Cardiac muscle cell (in vitro differentiated cells and primary cell): ENCODE data around the gene SUPV3L1. TPM values are rescaled to one million over a fixed set of nuclear protein-coding genes. Genes with fewer than 3 reads are reported as not detected.

Source experiments
- DNase-seq, 2 donors: peaks; one replicate each; pipeline versions ENCODE4 v3.0.0 to v3.0.0-alpha.2; 2010 to 2017; ENCODE audit warnings: low read depth in 1 of 2, low spot score in 1 of 2
- H3K27ac ChIP-seq: fragments of 200-600 bp; sonication (generic); 2 replicates; pipeline ENCODE4 v1.5.1; 2016
- H3K27me3 ChIP-seq: fragments of 200-600 bp; sonication (generic); 2 replicates; pipeline ENCODE4 v1.6.0; 2016; ENCODE audit warnings: control low read depth
- H3K36me3 ChIP-seq: fragments of 200-600 bp; sonication (generic); 2 replicates; pipeline ENCODE4 v1.5.1; 2016; ENCODE audit warnings: control low read depth
- H3K4me1 ChIP-seq: fragments of 200-600 bp; sonication (generic); 2 replicates; pipeline ENCODE4 v1.8.1; 2017; ENCODE audit warnings: low read depth, mild to moderate bottlenecking, mixed run types
- H3K4me3 ChIP-seq: fragments of 200-600 bp; sonication (generic); 2 replicates; pipeline ENCODE4 v1.5.1; 2016; ENCODE audit warnings: mild to moderate bottlenecking
- H3K9me3 ChIP-seq: fragments of 200-600 bp; sonication (generic); 2 replicates; pipeline ENCODE4 v1.5.1; 2017; ENCODE audit warnings: low read depth, mild to moderate bottlenecking, control low read depth
- CTCF ChIP-seq: IDR thresholded peaks from 2 replicates; pipeline ENCODE4 v1.5.1; 2012; ENCODE audit warnings: low read depth, mild to moderate bottlenecking, low read length
- polyA plus RNA-seq: library from polyadenylated mRNA; unstranded; fragments of >200 nt; fragmentation: Nextera tagmentation; extraction: Ambion mirVana; gene quantifications from 2 replicates; pipeline ENCODE4 v1.2.1, GENCODE V29; 2016
- total RNA-seq: library from RNA; depleted of rRNA; stranded (reverse); fragments of >200 nt; gene quantifications from 2 replicates; pipeline ENCODE4 v1.2.3, GENCODE V29; 2016

Gene SUPV3L1
- total and polyA plus RNA-seq, 2 experiments from 2014 or later: 31.9 to 40.8 TPM

GRCh38 chr10:69181433-69181832 lies 1.4 kb downstream of the SUPV3L1 start:
- Histone ChIP-seq H3K4me3 (peak overlapping the region; percentile 54), H3K9me3 (no peaks in the 10 kb centered on the region), H3K4me1 (peaks cover 8% of the 10 kb centered on the region), H3K36me3 (peaks cover 2% of the 10 kb centered on the region), H3K27me3 (no peaks in the 10 kb centered on the region), H3K27ac (no peak overlapping the region)
- TF ChIP-seq CTCF: no peak
- DNase-seq: no peak

- Histone ChIP-seq H3K9me3 (no peaks in the 10 kb centered on the region), H3K27me3 (no peaks in the 10 kb centered on the region), H3K36me3 (peaks cover 6% of the 10 kb centered on the region), H3K27ac (no peak overlapping the region), H3K4me1 (peaks cover 8% of the 10 kb centered on the region), H3K4me3 (peak overlapping the region; percentile 54)
- no peak for TF ChIP-seq CTCF
- no peak for DNase-seq
These were observed 2.0 kb downstream of the SUPV3L1 start for GRCh38 chr10:69182005-69182404.

- Histone ChIP-seq H3K4me3 (no peak overlapping the region), H3K9me3 (no peaks in the 10 kb centered on the region), H3K27me3 (no peaks in the 10 kb centered on the region), H3K27ac (no peak overlapping the region), H3K36me3 (peaks cover 20% of the 10 kb centered on the region), H3K4me1 (peaks cover 2% of the 10 kb centered on the region)
- no peak for TF ChIP-seq CTCF
- DNase-seq: no peak
These were observed 6.5 kb downstream of the SUPV3L1 start for GRCh38 chr10:69186524-69186923.

GRCh38 chr10:69201045-69201444 lies 21.0 kb downstream of the SUPV3L1 start:
- H3K27me3 ChIP-seq: no peaks in the 10 kb centered on the region
- peak in 1 of 2 donors; percentile 2 for DNase-seq
- H3K4me3 ChIP-seq: no peak overlapping the region
- no peak for TF ChIP-seq CTCF
- H3K36me3 ChIP-seq: peaks cover 48% of the 10 kb centered on the region
- no peaks in the 10 kb centered on the region for H3K9me3 ChIP-seq
- no peaks in the 10 kb centered on the region for H3K4me1 ChIP-seq
- no peak overlapping the region for H3K27ac ChIP-seq

GRCh38 chr10:69202332-69202731 lies 22.3 kb downstream of the SUPV3L1 start:
- peak in 1 of 2 donors; percentile 63 for DNase-seq
- no peak for TF ChIP-seq CTCF

GRCh38 chr10:69208761-69209160 lies 28.7 kb downstream of the SUPV3L1 start:
- DNase-seq: no peak
- H3K4me3 ChIP-seq: no peak overlapping the region
- no peaks in the 10 kb centered on the region for H3K27me3 ChIP-seq
- H3K27ac ChIP-seq: no peak overlapping the region
- peaks cover 8% of the 10 kb centered on the region for H3K4me1 ChIP-seq
- TF ChIP-seq CTCF: no peak
- no peaks in the 10 kb centered on the region for H3K9me3 ChIP-seq
- peaks cover 28% of the 10 kb centered on the region for H3K36me3 ChIP-seq

More at GRCh38 chr10:69202332-69202731, 22.3 kb downstream of the SUPV3L1 start:
- Histone ChIP-seq H3K4me3 (no peak overlapping the region), H3K27me3 (no peaks in the 10 kb centered on the region), H3K4me1 (no peaks in the 10 kb centered on the region), H3K27ac (no peak overlapping the region), H3K36me3 (peaks cover 46% of the 10 kb centered on the region), H3K9me3 (no peaks in the 10 kb centered on the region)
